ENCODE measurements around the gene LRRC8D. TPM values are rescaled to one million over a fixed set of nuclear protein-coding genes. Genes with fewer than 3 reads are reported as not detected.

LRRC8D gene
- total and polyA plus RNA-seq, 2 experiments from 2014 or later: 23.6 to 48.8 TPM

- Histone ChIP-seq H3K79me2 (replicated peaks; ENCODE audit: insufficient read depth) (no peaks in the 10 kb centered on the region), H3K36me3 (ENCODE audit: insufficient read depth) (no peaks in the 10 kb centered on the region), H3K4me1 (ENCODE audit: insufficient read depth) (peaks cover 36% of the 10 kb centered on the region), H3K9me2 (ENCODE audit: insufficient read depth) (no peaks in the 10 kb centered on the region), H2AFZ (no peak overlapping the region), H3F3A (replicated peaks; ENCODE audit: low read depth) (no peaks in the 10 kb centered on the region; the same call in 1 of the 2 replicates), H3K4me3 (no peak overlapping the region), H3K27ac (ENCODE audit: low read depth) (no peak overlapping the region), H3K27me3 (ENCODE audit: insufficient read depth) (peaks cover 3% of the 10 kb centered on the region; the same call in 1 of the 2 replicates), H3K4me2 (0 out of 2 replicates have a peak overlapping the region, but pooled peaks have one; percentile 48), H4K20me1 (replicated peaks; ENCODE audit: insufficient read depth) (no peaks in the 10 kb centered on the region)
- Mint-ChIP-seq H3K9me3 (no peaks in the 10 kb centered on the region), H3K27ac (no peak overlapping the region), H3K36me3 (ENCODE audit: low read depth) (no peaks in the 10 kb centered on the region), H3K27me3 (ENCODE audit: insufficient read depth, low read depth, poor library complexity) (peaks cover 11% of the 10 kb centered on the region), H3K4me1 (peaks cover 38% of the 10 kb centered on the region), H3K4me3 (no peak overlapping the region; the same call in 2 of the 3 replicates)
- TF ChIP-seq EZH2phosphoT487 (IDR thresholded peaks at IDR 0.05; ENCODE audit: unreplicated experiment) (no peak), ZNF331 (CRISPR knock-in tag; IDR thresholded peaks at IDR 0.05; ENCODE audit: low read depth) (no peak), REST (IDR thresholded peaks at IDR 0.05; ENCODE audit: unreplicated experiment) (no peak)
- ATAC-seq (no peak; the same call in 2 of the 3 replicates), DNase-seq (ENCODE audit: low spot score) (no peak)
Measured at GRCh38 chr1:89943846-89944781, 123.3 kb downstream of the LRRC8D start.

GRCh38 chr1:89945852-89946476, 125.1 kb downstream of the LRRC8D start:
- Histone ChIP-seq H2AFZ (no peak overlapping the region), H3K4me2 (no peak overlapping the region), H3K4me1 (ENCODE audit: insufficient read depth) (peaks cover 35% of the 10 kb centered on the region), H3F3A (replicated peaks; ENCODE audit: low read depth) (no peaks in the 10 kb centered on the region), H3K79me2 (replicated peaks; ENCODE audit: insufficient read depth) (no peaks in the 10 kb centered on the region), H3K27me3 (ENCODE audit: insufficient read depth) (peaks cover 3% of the 10 kb centered on the region; the same call in 1 of the 2 replicates), H4K20me1 (replicated peaks; ENCODE audit: insufficient read depth) (no peaks in the 10 kb centered on the region), H3K4me3 (no peak overlapping the region), H3K36me3 (ENCODE audit: insufficient read depth) (no peaks in the 10 kb centered on the region), H3K9me2 (ENCODE audit: insufficient read depth) (no peaks in the 10 kb centered on the region), H3K27ac (ENCODE audit: low read depth) (no peak overlapping the region)
- no peak for DNase-seq (ENCODE audit: low spot score)
- peaks cover 38% of the 10 kb centered on the region for H3K4me1 Mint-ChIP-seq
- ATAC-seq: no peak
- H3K27me3 Mint-ChIP-seq (ENCODE audit: insufficient read depth, low read depth, poor library complexity): peaks cover 6% of the 10 kb centered on the region
- no peaks in the 10 kb centered on the region for H3K9me3 Mint-ChIP-seq
- no peak overlapping the region for H3K27ac Mint-ChIP-seq
- H3K4me3 Mint-ChIP-seq: no peak overlapping the region
- no peaks in the 10 kb centered on the region for H3K36me3 Mint-ChIP-seq (ENCODE audit: low read depth)
- no peak for TF ChIP-seq CREB1 (CRISPR knock-in tag; IDR thresholded peaks at IDR 0.05; ENCODE audit: low read depth)
- TF ChIP-seq POLR2AphosphoS5 (IDR thresholded peaks at IDR 0.05; ENCODE audit: low read depth): no peak
- no peak for TF ChIP-seq STAT1 (IDR thresholded peaks at IDR 0.05; ENCODE audit: unreplicated experiment)
- no peak for TF ChIP-seq EZH2phosphoT487 (IDR thresholded peaks at IDR 0.05; ENCODE audit: unreplicated experiment)
- no peak for TF ChIP-seq NANOG (IDR thresholded peaks at IDR 0.05; ENCODE audit: borderline replicate concordance)
- TF ChIP-seq ZNF114 (CRISPR knock-in tag; IDR thresholded peaks at IDR 0.05): no peak
- TF ChIP-seq ZNF331 (CRISPR knock-in tag; IDR thresholded peaks at IDR 0.05; ENCODE audit: low read depth): no peak
- TF ChIP-seq EZH2 (IDR thresholded peaks at IDR 0.05; ENCODE audit: low read depth, unreplicated experiment): no peak
- no peak for TF ChIP-seq ZNF462 (CRISPR knock-in tag; IDR thresholded peaks at IDR 0.05)
